CD4-positive, CD25-positive, alpha-beta regulatory T cell (primary cell): ENCODE results near the gene MAGI2. TPM values are rescaled to one million over a fixed set of nuclear protein-coding genes. Genes with fewer than 3 reads are reported as not detected.

Experiments
- ATAC-seq, 2 donors: fragments of 150-1000 bp; cut with Tn5 transposase; one replicate each; pipeline ENCODE4 v1.10.0; 2021; ENCODE audit warnings: low read depth in 2 of 2, moderate number of reproducible peaks in 2 of 2, moderate library complexity in 1 of 2
- DNase-seq, 3 donors: peaks; one replicate each; pipeline versions ENCODE4 v3.0.0 to v3.0.0-alpha.2; 2012 to 2022; ENCODE audit warnings: mixed read lengths in 1 of 3
- H3K27ac ChIP-seq: one replicate; pipeline ENCODE4 v1.7.0; 2013; ENCODE audit warnings: mild to moderate bottlenecking, low read length; ENCODE audit not compliant: insufficient read depth, poor library complexity, severe bottlenecking
- H3K27me3 ChIP-seq: one replicate; pipeline ENCODE4 v1.7.0; 2013; ENCODE audit warnings: low read length; ENCODE audit not compliant: control insufficient read depth, insufficient read depth
- H3K36me3 ChIP-seq: one replicate; pipeline ENCODE4 v1.7.0; 2013; ENCODE audit warnings: mild to moderate bottlenecking, low read length, moderate library complexity; ENCODE audit not compliant: control insufficient read depth, insufficient read depth
- H3K4me1 ChIP-seq: 2 replicates; pipeline ENCODE4 v1.7.0; 2013; ENCODE audit warnings: mild to moderate bottlenecking, low read length; ENCODE audit not compliant: insufficient read depth, control insufficient read depth, poor library complexity, severe bottlenecking
- H3K4me3 ChIP-seq: one replicate; pipeline ENCODE4 v1.7.0; 2013; ENCODE audit warnings: low read depth, mild to moderate bottlenecking, low read length, moderate library complexity
- H3K9me3 ChIP-seq, 2 experiments: 1 replicate in 1 of 2; 2 replicates in 1 of 2; pipeline ENCODE4 v1.7.0; 2013; ENCODE audit warnings: low read length in 2 of 2, mild to moderate bottlenecking in 1 of 2, moderate library complexity in 1 of 2; ENCODE audit not compliant: control insufficient read depth in 2 of 2
- H3K27ac Mint-ChIP-seq, 3 donors: one replicate each; pipeline ENCODE4 v1.8.0; 2020 to 2022; ENCODE audit warnings: mild to moderate bottlenecking in 3 of 3, mixed read lengths in 3 of 3, moderate library complexity in 2 of 3
- H3K27me3 Mint-ChIP-seq: one replicate; pipeline ENCODE4 v1.8.0; 2022; ENCODE audit warnings: mild to moderate bottlenecking, mixed read lengths
- H3K36me3 Mint-ChIP-seq: one replicate; pipeline ENCODE4 v1.8.0; 2020; ENCODE audit warnings: mixed read lengths
- H3K4me1 Mint-ChIP-seq, 4 donors: one replicate each; pipeline ENCODE4 v1.8.0; 2020 to 2022; ENCODE audit warnings: mixed read lengths in 4 of 4, mild to moderate bottlenecking in 1 of 4
- H3K4me3 Mint-ChIP-seq, 4 donors: one replicate each; pipeline ENCODE4 v1.8.0; 2020 to 2022; ENCODE audit warnings: mild to moderate bottlenecking in 4 of 4, mixed read lengths in 4 of 4, moderate library complexity in 3 of 4
- H3K9me3 Mint-ChIP-seq, 7 donors: one replicate each; pipeline ENCODE4 v1.8.0; 2020 to 2022; ENCODE audit warnings: mixed read lengths in 7 of 7, mild to moderate bottlenecking in 3 of 7, moderate library complexity in 2 of 7
- polyA plus RNA-seq, 4 donors: library from polyadenylated mRNA; unstranded; fragments of 300-500 nt; fragmentation: Illumina TruSeq; gene quantifications; one replicate each; pipeline ENCODE4 v1.2.3, GENCODE V29; 2021
- total RNA-seq: library from RNA; stranded (reverse); gene quantifications from one replicate; pipeline ENCODE4 v1.2.3, GENCODE V29; 2022

Gene MAGI2
- total and polyA plus RNA-seq, 5 donors from 2014 or later = not detected

DNA sequence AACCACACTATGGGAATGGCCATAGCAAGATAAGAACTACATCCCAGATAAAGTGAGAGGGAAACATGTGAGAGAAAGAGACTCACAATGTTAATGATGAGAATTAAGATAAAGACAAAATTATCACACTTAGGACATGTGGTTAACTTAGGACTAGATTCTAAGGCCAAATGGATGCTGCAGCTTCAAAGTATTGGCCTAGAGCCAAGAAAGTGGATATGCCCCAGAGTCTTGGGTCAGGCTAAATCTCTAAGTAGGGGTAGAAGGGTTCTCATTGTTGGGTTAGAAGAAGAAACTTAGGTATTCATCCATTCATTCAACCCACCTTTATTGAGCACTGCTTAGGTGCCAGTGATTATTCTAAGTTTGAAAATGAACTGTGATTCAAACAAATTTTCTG lies 836.9 kb downstream of the MAGI2 start:
- Histone ChIP-seq H3K4me3 (no peak overlapping the region), H3K36me3 (no peaks in the 10 kb centered on the region), H3K27ac (no peak overlapping the region), H3K27me3 (no peaks in the 10 kb centered on the region), H3K4me1 (no peaks in the 10 kb centered on the region), H3K9me3 (no peaks in the 10 kb centered on the region)
- H3K27me3 Mint-ChIP-seq = no peaks in the 10 kb centered on the region
- no peak overlapping the region for H3K4me3 Mint-ChIP-seq
- no peak for ATAC-seq
- H3K4me1 Mint-ChIP-seq = no peaks in the 10 kb centered on the region
- no peaks in the 10 kb centered on the region for H3K36me3 Mint-ChIP-seq
- no peak for DNase-seq
- no peak overlapping the region for H3K27ac Mint-ChIP-seq
- H3K9me3 Mint-ChIP-seq = peaks cover 0 to 5% (median 2%) of the 10 kb centered on the region in 7 donors

DNA sequence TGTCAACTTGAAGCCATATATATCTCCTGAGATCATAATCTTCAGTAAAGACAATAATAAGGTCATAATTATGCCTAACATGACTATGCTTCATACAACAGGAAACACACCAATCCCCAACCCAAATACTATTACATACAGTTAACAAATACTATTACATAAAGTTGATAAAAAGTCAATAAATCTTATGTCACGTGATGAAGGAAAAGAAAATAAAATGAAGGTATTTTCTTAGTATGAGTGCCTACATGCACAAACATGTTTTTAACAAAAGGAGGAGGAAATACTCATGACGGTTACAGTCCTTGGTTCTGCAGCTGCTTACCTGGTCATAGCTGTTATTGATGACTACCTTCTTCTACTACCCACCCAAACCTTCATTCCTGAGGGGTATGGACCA lies 844.2 kb downstream of the MAGI2 start:
- Mint-ChIP-seq H3K4me1 (no peaks in the 10 kb centered on the region), H3K27ac (no peak overlapping the region), H3K9me3 (peaks cover 0 to 2% (median 0%) of the 10 kb centered on the region in 7 donors), H3K36me3 (no peaks in the 10 kb centered on the region), H3K4me3 (no peak overlapping the region), H3K27me3 (no peaks in the 10 kb centered on the region)
- H3K4me3 ChIP-seq = no peak overlapping the region
- H3K27me3 ChIP-seq = no peaks in the 10 kb centered on the region
- H3K36me3 ChIP-seq = no peaks in the 10 kb centered on the region
- no peaks in the 10 kb centered on the region for H3K4me1 ChIP-seq
- H3K9me3 ChIP-seq = no peaks in the 10 kb centered on the region
- DNase-seq (no peak), ATAC-seq (no peak)
- H3K27ac ChIP-seq = no peak overlapping the region

GRCh38 chr7:78607099-78607498 lies 846.4 kb downstream of the MAGI2 start:
- no peaks in the 10 kb centered on the region for H3K4me1 Mint-ChIP-seq
- H3K27me3 ChIP-seq = no peaks in the 10 kb centered on the region
- no peak overlapping the region for H3K27ac ChIP-seq
- no peaks in the 10 kb centered on the region for H3K27me3 Mint-ChIP-seq
- ATAC-seq (no peak), DNase-seq (no peak)
- H3K9me3 ChIP-seq = no peaks in the 10 kb centered on the region
- H3K4me1 ChIP-seq = no peaks in the 10 kb centered on the region
- H3K4me3 ChIP-seq = no peak overlapping the region
- no peaks in the 10 kb centered on the region for H3K36me3 ChIP-seq
- H3K9me3 Mint-ChIP-seq = peaks cover 0 to 2% (median 0%) of the 10 kb centered on the region in 7 donors
- H3K4me3 Mint-ChIP-seq = no peak overlapping the region
- H3K36me3 Mint-ChIP-seq = no peaks in the 10 kb centered on the region
- no peak overlapping the region for H3K27ac Mint-ChIP-seq

- Mint-ChIP-seq H3K4me3 (no peak overlapping the region), H3K27ac (no peak overlapping the region), H3K4me1 (no peaks in the 10 kb centered on the region), H3K36me3 (no peaks in the 10 kb centered on the region), H3K27me3 (no peaks in the 10 kb centered on the region), H3K9me3 (peaks cover 0 to 2% (median 0%) of the 10 kb centered on the region in 7 donors)
- H3K4me3 ChIP-seq = no peak overlapping the region
- no peaks in the 10 kb centered on the region for H3K27me3 ChIP-seq
- ATAC-seq (no peak), DNase-seq (no peak)
- no peaks in the 10 kb centered on the region for H3K36me3 ChIP-seq
- H3K27ac ChIP-seq = no peak overlapping the region
- no peaks in the 10 kb centered on the region for H3K4me1 ChIP-seq
- no peaks in the 10 kb centered on the region for H3K9me3 ChIP-seq
Observed at GRCh38 chr7:78605119-78605518, 848.3 kb downstream of the MAGI2 start.

GRCh38 chr7:78601728-78602127 lies 851.7 kb downstream of the MAGI2 start:
- no peaks in the 10 kb centered on the region for H3K27me3 ChIP-seq

GRCh38 chr7:78594156-78594555 lies 859.3 kb downstream of the MAGI2 start:
- Histone ChIP-seq H3K27ac (no peak overlapping the region), H3K36me3 (no peaks in the 10 kb centered on the region), H3K27me3 (no peaks in the 10 kb centered on the region), H3K4me3 (no peak overlapping the region), H3K4me1 (no peaks in the 10 kb centered on the region), H3K9me3 (no peaks in the 10 kb centered on the region)
- H3K9me3 Mint-ChIP-seq = peaks cover 0 to 4% (median 2%) of the 10 kb centered on the region in 7 donors
- no peak overlapping the region for H3K4me3 Mint-ChIP-seq
- H3K36me3 Mint-ChIP-seq = no peaks in the 10 kb centered on the region
- DNase-seq = no peak
- ATAC-seq = no peak
- H3K4me1 Mint-ChIP-seq = no peaks in the 10 kb centered on the region
- no peak overlapping the region for H3K27ac Mint-ChIP-seq
- H3K27me3 Mint-ChIP-seq = no peaks in the 10 kb centered on the region

More at GRCh38 chr7:78601728-78602127, 851.7 kb downstream of the MAGI2 start:
- Mint-ChIP-seq H3K4me3 (no peak overlapping the region), H3K27me3 (no peaks in the 10 kb centered on the region), H3K9me3 (peaks cover 0 to 3% (median 0%) of the 10 kb centered on the region in 7 donors), H3K4me1 (no peaks in the 10 kb centered on the region), H3K27ac (no peak overlapping the region), H3K36me3 (no peaks in the 10 kb centered on the region)
- ATAC-seq (no peak), DNase-seq (no peak)
- H3K27ac ChIP-seq = no peak overlapping the region
- no peaks in the 10 kb centered on the region for H3K9me3 ChIP-seq
- H3K4me3 ChIP-seq = no peak overlapping the region
- H3K36me3 ChIP-seq = no peaks in the 10 kb centered on the region
- no peaks in the 10 kb centered on the region for H3K4me1 ChIP-seq

DNA sequence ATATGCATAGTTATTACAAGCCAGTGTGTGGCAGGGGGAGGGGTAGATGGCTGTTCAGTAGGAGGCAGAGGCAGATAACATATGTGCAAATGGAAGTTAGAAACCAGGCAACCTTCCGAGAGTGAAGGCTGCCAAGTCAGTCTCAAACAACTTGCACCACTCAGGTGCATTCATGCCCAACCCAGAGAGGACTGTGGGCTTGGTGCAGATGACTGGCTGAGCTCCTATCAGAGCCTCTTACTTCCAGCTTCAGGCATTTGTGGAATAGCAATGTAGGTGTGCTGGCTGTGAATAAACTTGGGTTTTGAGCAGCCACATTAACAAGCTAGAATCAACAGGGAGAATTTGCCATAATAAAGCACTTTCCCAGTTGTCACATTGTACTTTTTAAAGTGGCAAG lies 865.1 kb downstream of the MAGI2 start:
- H3K4me1 Mint-ChIP-seq = no peaks in the 10 kb centered on the region
- Histone ChIP-seq H3K36me3 (no peaks in the 10 kb centered on the region), H3K4me3 (no peak overlapping the region), H3K27me3 (no peaks in the 10 kb centered on the region), H3K9me3 (no peaks in the 10 kb centered on the region), H3K27ac (no peak overlapping the region), H3K4me1 (no peaks in the 10 kb centered on the region)
- H3K27me3 Mint-ChIP-seq = no peaks in the 10 kb centered on the region
- DNase-seq (no peak), ATAC-seq (no peak)
- peaks cover 0 to 4% (median 1%) of the 10 kb centered on the region in 7 donors for H3K9me3 Mint-ChIP-seq
- no peak overlapping the region for H3K27ac Mint-ChIP-seq
- no peak overlapping the region for H3K4me3 Mint-ChIP-seq
- no peaks in the 10 kb centered on the region for H3K36me3 Mint-ChIP-seq

GRCh38 chr7:78587443-78588044 lies 865.9 kb downstream of the MAGI2 start:
- Mint-ChIP-seq H3K27me3 (no peaks in the 10 kb centered on the region), H3K4me3 (no peak overlapping the region), H3K4me1 (no peaks in the 10 kb centered on the region), H3K27ac (no peak overlapping the region), H3K36me3 (no peaks in the 10 kb centered on the region), H3K9me3 (peaks cover 0 to 3% (median 1%) of the 10 kb centered on the region in 7 donors)
- DNase-seq = no peak
- Histone ChIP-seq H3K27ac (no peak overlapping the region), H3K4me1 (no peaks in the 10 kb centered on the region), H3K36me3 (no peaks in the 10 kb centered on the region), H3K27me3 (no peaks in the 10 kb centered on the region), H3K9me3 (no peaks in the 10 kb centered on the region), H3K4me3 (no peak overlapping the region)
- no peak for ATAC-seq
